SIG-M5 (cell line): ENCODE results near the gene ACTMAP.
"Not testable (repeated sequence)": the region's sequence is repeated elsewhere in the genome, so short reads cannot be mapped to it uniquely, and the experiment has no call there.

ENCODE experiments used
- DNase-seq: peaks from one replicate; lab custom pipeline; 2025; lab: John Stamatoyannopoulos, UW

The ACTMAP gene

GRCh38 chr19:40743926-40744325 lies 6.4 kb downstream of the ACTMAP start:
- DNase-seq = no peak

DNA sequence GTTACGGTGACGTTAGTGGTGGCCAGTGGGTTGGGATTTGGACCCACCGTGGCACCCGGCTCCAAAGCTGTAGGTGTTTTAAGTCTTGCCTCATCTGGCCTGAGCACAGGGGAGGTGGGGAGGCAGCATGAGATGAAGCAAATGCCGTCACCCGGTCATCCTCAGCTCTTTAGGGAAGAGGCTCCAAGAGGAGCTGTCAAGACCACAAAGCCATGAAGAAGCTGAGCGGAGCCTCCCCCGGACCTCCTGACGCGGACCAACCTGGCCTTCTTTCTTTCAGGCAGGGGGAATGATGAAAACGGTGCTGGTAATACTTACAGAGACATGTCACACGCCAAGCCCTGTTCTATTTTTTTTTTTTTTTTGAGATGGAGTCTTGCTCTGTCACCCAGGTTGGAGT lies 7.4 kb downstream of the ACTMAP start:
- DNase-seq = no peak

DNA sequence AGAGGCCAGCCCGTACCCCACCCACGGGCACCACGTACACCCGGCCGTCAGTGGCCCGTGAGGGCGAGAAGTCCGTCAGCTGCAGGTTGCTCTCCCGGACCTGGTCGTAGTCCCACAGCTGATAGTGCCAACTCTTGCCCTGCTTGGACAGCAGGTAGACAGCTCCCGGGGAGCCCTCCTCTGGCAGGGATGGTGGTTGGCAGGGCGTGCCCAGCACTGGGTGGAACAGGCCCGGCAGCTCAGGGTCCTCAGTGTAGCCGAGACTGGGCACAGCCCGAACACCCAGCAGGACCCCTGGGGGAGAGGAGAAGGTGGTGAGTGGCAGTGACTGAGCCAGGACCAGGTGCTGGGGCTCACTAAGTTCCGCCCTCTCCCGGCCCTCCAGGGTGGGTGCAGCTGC lies 7.8 kb downstream of the ACTMAP start:
- DNase-seq = no peak

DNA sequence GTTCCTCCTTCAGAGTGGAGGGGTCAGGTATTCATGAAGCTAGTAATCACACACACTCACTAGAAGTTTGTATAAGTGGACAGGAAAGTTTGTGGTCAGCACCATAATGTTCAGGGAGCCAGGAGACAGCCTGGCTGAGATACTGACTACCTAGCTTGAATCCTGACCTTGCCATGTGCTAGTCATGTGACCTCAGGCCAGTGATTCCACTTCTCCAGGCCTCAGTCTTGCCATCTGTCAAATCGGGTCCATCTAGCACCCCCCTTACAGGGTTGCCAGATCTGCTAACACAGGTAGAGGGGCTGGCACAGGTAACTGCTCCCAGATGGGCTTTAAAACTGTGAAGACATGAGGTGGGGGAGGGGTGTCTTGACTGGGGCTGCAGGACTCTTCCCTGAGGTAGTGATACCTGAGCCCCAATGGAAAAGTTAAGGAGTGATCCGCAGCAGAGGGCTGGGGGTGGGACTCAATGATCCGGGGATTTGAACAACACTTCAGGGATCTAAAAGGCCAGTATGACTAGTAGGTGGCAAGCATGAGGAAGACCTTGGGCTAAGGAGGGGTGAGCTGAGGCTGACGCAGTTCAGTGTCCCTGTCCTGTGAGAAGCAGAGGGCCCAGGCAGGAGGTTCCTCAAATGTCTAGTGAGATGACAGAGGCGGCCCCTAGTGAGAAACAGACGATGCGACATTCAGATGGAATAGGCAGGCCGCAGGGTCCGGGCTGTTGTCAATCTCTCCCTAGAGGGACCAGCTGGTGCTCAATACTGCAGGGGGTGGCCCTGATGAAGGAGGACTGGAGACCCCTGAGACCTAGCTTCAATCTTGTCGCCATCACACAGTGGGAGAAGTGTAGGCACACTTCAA lies 8.5 kb downstream of the ACTMAP start:
- DNase-seq = no peak

- DNase-seq = no peak
Measured at GRCh38 chr19:40740747-40741146, 9.5 kb downstream of the ACTMAP start.

- DNase-seq = no peak
Measured at GRCh38 chr19:40739871-40740703, 10.2 kb downstream of the ACTMAP start.

- DNase-seq = no peak
Measured at GRCh38 chr19:40739030-40739839, 11.0 kb downstream of the ACTMAP start.

DNA sequence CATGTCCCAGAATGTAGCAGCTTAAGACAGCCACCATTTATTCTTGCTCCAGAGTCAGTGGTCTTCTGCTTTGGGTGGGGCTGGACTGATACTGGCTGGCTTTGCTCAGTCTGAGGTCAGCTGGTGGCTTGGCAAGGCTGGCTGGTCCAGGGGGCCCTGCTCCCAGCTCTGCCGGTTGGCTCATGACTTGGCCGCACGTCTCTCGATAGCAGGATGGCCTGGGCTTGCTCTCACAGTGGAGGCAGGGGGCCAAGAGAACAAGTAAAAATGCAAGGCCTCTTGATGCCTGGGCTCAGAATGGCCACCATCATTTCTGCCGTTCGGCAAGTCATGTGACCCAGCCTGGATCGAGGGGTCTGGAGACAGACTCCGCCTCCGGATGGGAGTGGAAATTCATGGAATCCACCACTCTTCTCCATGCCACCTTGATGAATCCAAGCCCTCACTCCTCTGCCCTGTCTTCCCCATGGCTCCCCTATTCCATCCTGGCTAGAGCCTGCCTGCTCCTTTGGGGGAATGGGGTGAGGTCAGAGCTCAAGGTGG lies 13.1 kb downstream of the ACTMAP start:
- no peak for DNase-seq

- DNase-seq = no peak
Measured at GRCh38 chr19:40736661-40737060, 13.6 kb downstream of the ACTMAP start.

GRCh38 chr19:40735013-40735771 lies 15.1 kb downstream of the ACTMAP start:
- DNase-seq = no peak

- no peak for DNase-seq
Measured at GRCh38 chr19:40733149-40733548, 17.1 kb downstream of the ACTMAP start.

DNA sequence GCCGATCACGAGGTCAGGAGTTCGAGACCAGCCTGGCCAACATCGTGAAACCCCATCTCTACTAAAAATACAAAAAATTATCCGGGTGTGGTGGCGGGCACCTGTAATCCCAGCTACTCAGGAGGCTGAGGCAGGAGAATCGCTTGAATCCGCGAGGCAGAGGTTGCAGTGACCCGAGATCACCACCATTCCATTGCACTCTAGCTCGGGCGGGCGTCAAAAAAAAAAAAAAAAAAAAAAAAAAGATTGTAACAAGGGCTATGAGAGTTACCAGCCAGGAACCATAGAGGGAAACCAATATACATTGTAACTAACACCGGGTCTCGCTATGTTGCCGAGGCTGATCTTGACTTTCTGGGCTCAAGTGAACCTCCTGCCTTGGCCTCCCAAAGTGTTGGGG lies 18.0 kb downstream of the ACTMAP start:
- not testable (repeated sequence) for DNase-seq

GRCh38 chr19:40730065-40730464 lies 20.2 kb downstream of the ACTMAP start:
- not testable (repeated sequence) for DNase-seq

DNA sequence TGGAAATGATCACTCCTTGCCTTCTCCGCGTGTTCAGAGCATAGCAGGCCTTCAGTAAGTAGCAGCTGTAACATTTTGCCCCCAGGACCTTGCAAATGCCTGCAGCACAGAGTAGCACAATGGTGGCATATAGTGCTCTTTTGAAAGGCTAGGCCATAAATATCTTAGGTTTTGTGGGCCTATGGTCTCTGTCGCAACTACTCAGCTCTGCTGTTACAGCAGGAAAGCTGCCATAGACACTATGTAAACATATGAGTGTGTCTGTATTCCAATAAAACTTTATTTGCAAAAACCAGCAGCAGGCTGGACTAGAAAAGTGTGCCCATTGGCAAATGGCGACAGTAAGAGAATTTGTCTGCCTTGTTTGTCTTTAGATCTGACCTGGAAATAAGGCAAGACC lies 24.0 kb downstream of the ACTMAP start:
- no peak for DNase-seq

- DNase-seq = no peak
Measured at GRCh38 chr19:40724855-40725254, 25.4 kb downstream of the ACTMAP start.

- no peak for DNase-seq
Measured at GRCh38 chr19:40724315-40724714, 26.0 kb downstream of the ACTMAP start.

GRCh38 chr19:40723661-40724254 lies 26.5 kb downstream of the ACTMAP start:
- DNase-seq = no peak

GRCh38 chr19:40721936-40722661 lies 28.2 kb downstream of the ACTMAP start:
- no peak for DNase-seq

GRCh38 chr19:40721140-40721486 lies 29.2 kb downstream of the ACTMAP start:
- DNase-seq = no peak

GRCh38 chr19:40719414-40719894 lies 30.8 kb downstream of the ACTMAP start:
- no peak for DNase-seq
